ENCODE data around the gene NEK11. TPM values are rescaled to one million over a fixed set of nuclear protein-coding genes. Genes with fewer than 3 reads are reported as not detected.

Gene NEK11
- polyA plus RNA-seq, 1 experiment: 2.6 TPM

- CTCF ChIA-PET: no interaction called here
- TF ChIP-seq CTCF (IDR thresholded peaks at IDR 0.05; ENCODE audit: insufficient read depth, low read depth, low read length): no peak
- Histone ChIP-seq H3K4me3 (ENCODE audit: low read depth, low read length) (no peak overlapping the region), H3K27me3 (ENCODE audit: control insufficient read depth, insufficient read depth, low read length) (no peaks in the 10 kb centered on the region), H3K36me3 (ENCODE audit: control insufficient read depth, insufficient read depth, low read length) (peaks cover 3% of the 10 kb centered on the region)
- POLR2A ChIA-PET: no interaction called here
- no peak for DNase-seq (ENCODE audit: low read depth)
Observed at GRCh38 chr3:130992344-130992743, 34.3 kb upstream of the NEK11 start.

DNA sequence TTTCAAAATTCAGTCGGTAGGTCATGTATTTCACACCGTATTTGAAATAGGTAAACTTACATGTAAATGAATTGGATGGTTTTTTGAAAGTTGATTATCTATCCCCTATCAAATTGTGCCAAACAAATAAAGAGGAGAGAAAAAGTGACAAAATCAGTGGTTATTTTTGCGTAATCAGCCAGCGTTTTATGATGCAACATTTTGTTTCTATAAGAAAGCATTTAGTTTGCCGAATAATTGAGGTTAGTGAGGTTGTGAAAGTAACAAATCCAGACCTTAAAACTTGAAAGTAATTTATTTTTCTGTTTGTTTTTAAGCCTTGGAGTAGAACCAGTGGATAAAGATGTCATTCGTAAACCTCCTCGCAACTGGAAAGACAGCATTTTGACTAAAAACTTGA is 29.4 kb upstream of the NEK11 start:
- no peak for TF ChIP-seq CTCF (IDR thresholded peaks at IDR 0.05; ENCODE audit: insufficient read depth, low read depth, low read length)
- DNase-seq (ENCODE audit: low read depth): no peak
- H3K27me3 ChIP-seq (ENCODE audit: control insufficient read depth, insufficient read depth, low read length): no peaks in the 10 kb centered on the region
- ChIA-PET CTCF (interaction anchor here (0.9 kb wide), 1 partner anchor 37 kb away, joined by 4 read pairs; no protein-coding TSS in a partner anchor), POLR2A (no interaction called here)
- no peaks in the 10 kb centered on the region; the same call in 1 of the 2 replicates for H3K36me3 ChIP-seq (ENCODE audit: control insufficient read depth, insufficient read depth, low read length)
- no peak overlapping the region for H3K4me3 ChIP-seq (ENCODE audit: low read depth, low read length)

- ChIA-PET POLR2A (interaction anchor here (0.6 kb wide), 1 partner anchor 8 kb away, joined by 5 read pairs; no protein-coding TSS in a partner anchor), CTCF (no interaction called here)
- Histone ChIP-seq H3K4me3 (ENCODE audit: low read depth, low read length) (no peak overlapping the region), H3K36me3 (ENCODE audit: control insufficient read depth, insufficient read depth, low read length) (no peaks in the 10 kb centered on the region; the same call in 1 of the 2 replicates), H3K27me3 (ENCODE audit: control insufficient read depth, insufficient read depth, low read length) (no peaks in the 10 kb centered on the region)
- no peak for TF ChIP-seq CTCF (IDR thresholded peaks at IDR 0.05; ENCODE audit: insufficient read depth, low read depth, low read length)
- no peak for DNase-seq (ENCODE audit: low read depth)
Observed at GRCh38 chr3:131001071-131001470, 25.6 kb upstream of the NEK11 start.

DNA sequence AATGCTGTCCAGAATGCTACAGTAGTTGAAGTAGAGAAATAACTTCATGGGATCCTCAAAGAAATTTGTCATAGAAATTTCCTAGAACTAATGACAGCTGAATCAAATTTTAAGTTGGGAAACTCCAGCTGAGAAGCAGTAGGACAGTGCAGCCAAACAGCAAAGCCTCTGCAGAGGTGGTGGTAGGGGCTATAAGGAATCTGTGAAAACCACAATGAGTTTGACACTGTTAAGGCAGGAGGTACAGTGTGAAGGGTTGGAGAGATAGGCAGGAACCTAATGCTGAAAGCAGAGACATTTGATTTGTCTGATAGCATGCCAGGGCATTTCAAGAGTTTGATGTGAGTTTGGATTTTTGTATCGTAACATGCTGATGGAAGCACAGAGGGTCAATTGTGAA is 22.1 kb upstream of the NEK11 start:
- no peak for DNase-seq (ENCODE audit: low read depth)
- TF ChIP-seq CTCF (IDR thresholded peaks at IDR 0.05; ENCODE audit: insufficient read depth, low read depth, low read length): no peak
- Histone ChIP-seq H3K36me3 (ENCODE audit: control insufficient read depth, insufficient read depth, low read length) (no peaks in the 10 kb centered on the region; the same call in 1 of the 2 replicates), H3K4me3 (ENCODE audit: low read depth, low read length) (no peak overlapping the region), H3K27me3 (ENCODE audit: control insufficient read depth, insufficient read depth, low read length) (no peaks in the 10 kb centered on the region)
- POLR2A ChIA-PET: no interaction called here
- CTCF ChIA-PET: interaction anchor here (1.0 to 1.8 kb wide), 2 partner anchors 12 to 111 kb away, joined by 3 to 5 read pairs; no protein-coding TSS in a partner anchor

- POLR2A ChIA-PET: interaction anchor here (0.6 kb wide), 1 partner anchor 20 kb away, joined by 4 read pairs; no protein-coding TSS in a partner anchor
- no peak for DNase-seq (ENCODE audit: low read depth)
- no peak for TF ChIP-seq CTCF (IDR thresholded peaks at IDR 0.05; ENCODE audit: insufficient read depth, low read depth, low read length)
- no peak overlapping the region for H3K4me3 ChIP-seq (ENCODE audit: low read depth, low read length)
- H3K36me3 ChIP-seq (ENCODE audit: control insufficient read depth, insufficient read depth, low read length): no peaks in the 10 kb centered on the region; the same call in 1 of the 2 replicates
- no peaks in the 10 kb centered on the region for H3K27me3 ChIP-seq (ENCODE audit: control insufficient read depth, insufficient read depth, low read length)
- CTCF ChIA-PET: interaction anchor here (0.5 to 2.2 kb wide), 3 partner anchors 13 to 1000 kb away, joined by 3 to 6 read pairs (median 6); partner anchors contain the start of gene ATP2C1
Observed at GRCh38 chr3:131007256-131007655, 19.4 kb upstream of the NEK11 start.

All from BJ (cell line).